Caco-2 (cell line): ENCODE measurements around the gene NUP93. TPM values are rescaled to one million over a fixed set of nuclear protein-coding genes. Genes with fewer than 3 reads are reported as not detected.

Source experiments
- BruUV-seq: library from RNA; stranded (reverse); fragments of 400-500 nt; replicated peaks from 2 replicates; lab custom pipeline; 2021; lab: Mats Ljungman, UMichigan
- CTCF ChIA-PET: fragments of 300-600 bp; sonication (Branson Sonifier 250); formaldehyde crosslinking; loops from one replicate; lab custom pipeline; 2022; ENCODE audit warnings: antibody characterized with exemption; lab: Charles Lee
- POLR2A ChIA-PET: fragments of 300-600 bp; sonication (Branson Sonifier 250); formaldehyde crosslinking; loops from one replicate; lab custom pipeline; 2022; ENCODE audit warnings: antibody characterized with exemption; lab: Charles Lee
- DNase-seq, 2 experiments: peaks; one replicate each; pipeline versions ENCODE4 v3.0.0 to v3.0.0-alpha.2; 2020 to 2022
- H3K27me3 ChIP-seq: replicated peaks from 2 replicates; pipeline ENCODE4 v1.6.0; 2011; ENCODE audit warnings: low read length; ENCODE audit not compliant: control insufficient read depth, insufficient read depth
- H3K36me3 ChIP-seq: 2 replicates; pipeline ENCODE4 v1.5.1; 2011; ENCODE audit warnings: low read length; ENCODE audit not compliant: control insufficient read depth, insufficient read depth
- H3K4me1 ChIP-seq: fragments of 250-450 bp; sonication (Bioruptor Pico); 2 replicates; pipeline ENCODE4 v1.5.1; 2020; ENCODE audit warnings: mild to moderate bottlenecking
- H3K4me3 ChIP-seq: 2 replicates; pipeline ENCODE4 v1.5.1; 2011; ENCODE audit warnings: low read depth, mild to moderate bottlenecking, control low read depth, low read length
- H3K9me3 ChIP-seq: fragments of 250-450 bp; sonication (Bioruptor Pico); 2 replicates; pipeline ENCODE4 v1.5.1; 2020; ENCODE audit warnings: mild to moderate bottlenecking, moderate library complexity
- H3K27ac Mint-ChIP-seq: one replicate; pipeline ENCODE4 v1.8.0; 2022; ENCODE audit warnings: mixed read lengths; ENCODE audit not compliant: unreplicated experiment
- H3K27me3 Mint-ChIP-seq: one replicate; pipeline ENCODE4 v1.8.0; 2022; ENCODE audit warnings: mixed read lengths; ENCODE audit not compliant: insufficient read depth, unreplicated experiment
- H3K36me3 Mint-ChIP-seq: one replicate; pipeline ENCODE4 v1.8.0; 2022; ENCODE audit warnings: mild to moderate bottlenecking, mixed read lengths; ENCODE audit not compliant: insufficient read depth, unreplicated experiment
- H3K4me1 Mint-ChIP-seq: one replicate; pipeline ENCODE4 v1.8.0; 2022; ENCODE audit warnings: low read depth, mixed read lengths; ENCODE audit not compliant: unreplicated experiment
- H3K4me3 Mint-ChIP-seq: one replicate; pipeline ENCODE4 v1.8.0; 2022; ENCODE audit warnings: mild to moderate bottlenecking, moderate library complexity, mixed read lengths; ENCODE audit not compliant: unreplicated experiment
- H3K9me3 Mint-ChIP-seq: one replicate; pipeline ENCODE4 v1.8.0; 2022; ENCODE audit warnings: mixed read lengths; ENCODE audit not compliant: unreplicated experiment
- CTCF ChIP-seq, 2 experiments: fragments of 200-600 bp in 1 of 2; IDR thresholded peaks; 1 replicate in 1 of 2; 2 replicates in 1 of 2; pipeline versions ENCODE4 v1.5.1 to v1.8.0; 2011 to 2022; ENCODE audit warnings: antibody characterized with exemption in 1 of 2, control low read depth in 1 of 2, inconsistent platforms in 1 of 2, low read depth in 1 of 2, low read length in 1 of 2, mild to moderate bottlenecking in 1 of 2, moderate library complexity in 1 of 2; ENCODE audit not compliant: insufficient read depth in 1 of 2, severe bottlenecking in 1 of 2, unreplicated experiment in 1 of 2
- intact Hi-C: fragments of 100-400 bp; cut with micrococcal nuclease; formaldehyde crosslinking; loops from one replicate; pipeline ENCODE4 v1.10.0; 2022; ENCODE audit not compliant: unreplicated experiment
- total RNA-seq: library from RNA; stranded (reverse); gene quantifications from 2 replicates; pipeline ENCODE4 v1.2.3, GENCODE V29; 2022

The NUP93 gene
- total RNA-seq, 1 experiment from 2014 or later = 148 TPM

GRCh38 chr16:56684926-56685590 lies 44.9 kb upstream of the NUP93 start:
- intact Hi-C loops = no loop called here
- Mint-ChIP-seq H3K4me3 (no peak overlapping the region), H3K9me3 (peaks cover 11% of the 10 kb centered on the region), H3K27me3 (peaks cover 7% of the 10 kb centered on the region), H3K4me1 (no peaks in the 10 kb centered on the region), H3K36me3 (no peaks in the 10 kb centered on the region), H3K27ac (no peak overlapping the region)
- Histone ChIP-seq H3K4me1 (peaks cover 8% of the 10 kb centered on the region; the same call in 1 of the 2 replicates), H3K27me3 (no peaks in the 10 kb centered on the region), H3K4me3 (no peak overlapping the region), H3K36me3 (no peaks in the 10 kb centered on the region), H3K9me3 (peaks cover 8% of the 10 kb centered on the region)
- no TSS peak for BruUV-seq
- ChIA-PET POLR2A (interaction anchor here (0.6 kb wide), 1 partner anchor 16 kb away, joined by 3 read pairs; no protein-coding TSS in a partner anchor), CTCF (no interaction called here)
- no peak for TF ChIP-seq CTCF (IDR thresholded peaks at IDR 0.05; ENCODE audit: insufficient read depth in 1 of 2, low read depth in 1 of 2, low read length in 1 of 2, severe bottlenecking in 1 of 2, unreplicated experiment in 1 of 2)
- no peak for DNase-seq

GRCh38 chr16:56686758-56687157 lies 43.2 kb upstream of the NUP93 start:
- ChIA-PET CTCF (no interaction called here), POLR2A (no interaction called here)
- H3K9me3 Mint-ChIP-seq = peaks cover 11% of the 10 kb centered on the region
- no peak overlapping the region for H3K4me3 Mint-ChIP-seq
- DNase-seq = no peak
- no peaks in the 10 kb centered on the region for H3K36me3 ChIP-seq
- no peaks in the 10 kb centered on the region for H3K27me3 ChIP-seq
- H3K9me3 ChIP-seq = peaks cover 8% of the 10 kb centered on the region
- BruUV-seq = no TSS peak
- intact Hi-C loops = no loop called here
- H3K4me3 ChIP-seq = no peak overlapping the region
- no peak overlapping the region for H3K27ac Mint-ChIP-seq
- no peaks in the 10 kb centered on the region for H3K36me3 Mint-ChIP-seq
- peaks cover 3% of the 10 kb centered on the region for H3K4me1 Mint-ChIP-seq
- peaks cover 10% of the 10 kb centered on the region for H3K4me1 ChIP-seq
- peaks cover 7% of the 10 kb centered on the region for H3K27me3 Mint-ChIP-seq
- no peak for TF ChIP-seq CTCF (IDR thresholded peaks at IDR 0.05; ENCODE audit: insufficient read depth in 1 of 2, low read depth in 1 of 2, low read length in 1 of 2, severe bottlenecking in 1 of 2, unreplicated experiment in 1 of 2)

- Histone ChIP-seq H3K4me1 (peaks cover 7% of the 10 kb centered on the region), H3K9me3 (peaks cover 8% of the 10 kb centered on the region), H3K4me3 (no peak overlapping the region), H3K27me3 (no peaks in the 10 kb centered on the region), H3K36me3 (no peaks in the 10 kb centered on the region)
- no peak overlapping the region for H3K27ac Mint-ChIP-seq
- H3K27me3 Mint-ChIP-seq = peaks cover 4% of the 10 kb centered on the region
- no peak for DNase-seq
- no TSS peak for BruUV-seq
- intact Hi-C loops = no loop called here
- no peak overlapping the region for H3K4me3 Mint-ChIP-seq
- POLR2A ChIA-PET = no interaction called here
- H3K9me3 Mint-ChIP-seq = peaks cover 11% of the 10 kb centered on the region
- H3K36me3 Mint-ChIP-seq = no peaks in the 10 kb centered on the region
- CTCF ChIA-PET = no interaction called here
- H3K4me1 Mint-ChIP-seq = peaks cover 17% of the 10 kb centered on the region
- no peak for TF ChIP-seq CTCF (IDR thresholded peaks at IDR 0.05; ENCODE audit: insufficient read depth in 1 of 2, low read depth in 1 of 2, low read length in 1 of 2, severe bottlenecking in 1 of 2, unreplicated experiment in 1 of 2)
These were observed 41.2 kb upstream of the NUP93 start for GRCh38 chr16:56688762-56689161.
